SK-N-SH (cell line): Measurements from ENCODE around the gene CPNE2. TPM values are rescaled to one million over a fixed set of nuclear protein-coding genes. Genes with fewer than 3 reads are reported as not detected.

Experiments
- CTCF ChIA-PET: fragments of 300-600, 350-600 bp; formaldehyde crosslinking; extraction: SDS; loops from one replicate; lab custom pipeline; 2021; lab: Yijun Ruan, JAX
- POLR2A ChIA-PET: fragments of 350-600 bp; sonication (Branson Sonifier 250); formaldehyde crosslinking; extraction: SDS; loops from one replicate; lab custom pipeline; 2020; ENCODE audit warnings: antibody characterized with exemption, inconsistent platforms; lab: Yijun Ruan, JAX
- DNase-seq: peaks from one replicate; pipeline ENCODE4 v3.0.0; 2012
- H2AFZ ChIP-seq: fragments of 200-600 bp; sonication (generic); 2 replicates; pipeline ENCODE4 v1.8.1; 2016; ENCODE audit warnings: antibody characterized with exemption, mild to moderate bottlenecking, low read depth
- H3F3A ChIP-seq: fragments of 200-600 bp; sonication (generic); replicated peaks from 2 replicates; pipeline ENCODE3; 2016; ENCODE audit warnings: antibody characterized with exemption, mild to moderate bottlenecking; ENCODE audit not compliant: insufficient read depth
- H3K27ac ChIP-seq, 2 experiments: fragments of 200-500 bp in 1 of 2; fragments of 200-600 bp in 1 of 2; sonication (Bioruptor generic) in 1 of 2; sonication (generic), shearing (Covaris generic) in 1 of 2; 2 replicates each; pipeline versions ENCODE4 v1.5.1 to v1.6.1; 2014 to 2016; ENCODE audit warnings: low read depth in 2 of 2, inconsistent platforms in 1 of 2, low read length in 1 of 2, mild to moderate bottlenecking in 1 of 2, mixed read lengths in 1 of 2
- H3K27me3 ChIP-seq: fragments of 200-600 bp; sonication (generic), shearing (Covaris generic); 2 replicates; pipeline ENCODE4 v1.6.1; 2016; ENCODE audit warnings: mixed run types; ENCODE audit not compliant: insufficient read depth
- H3K36me3 ChIP-seq, 2 experiments: fragments of 200-500 bp in 1 of 2; fragments of 200-600 bp in 1 of 2; sonication (Bioruptor generic) in 1 of 2; sonication (generic) in 1 of 2; replicated peaks in 1 of 2; 2 replicates each; pipeline versions ENCODE3 to v1.5.1; 2014 to 2016; ENCODE audit warnings: low read length in 1 of 2, mild to moderate bottlenecking in 1 of 2; ENCODE audit not compliant: insufficient read depth in 2 of 2, control insufficient read depth in 1 of 2
- H3K4me1 ChIP-seq, 2 experiments: fragments of 200-500 bp in 1 of 2; fragments of 200-600 bp in 1 of 2; sonication (Bioruptor generic) in 1 of 2; sonication (generic), shearing (Covaris generic) in 1 of 2; 2 replicates each; pipeline versions ENCODE4 v1.5.1 to v1.6.1; 2014 to 2016; ENCODE audit warnings: low read depth in 1 of 2, low read length in 1 of 2, mixed run types in 1 of 2; ENCODE audit not compliant: insufficient read depth in 2 of 2, control insufficient read depth in 1 of 2
- H3K4me2 ChIP-seq: fragments of 200-600 bp; sonication (generic), shearing (Covaris generic); 2 replicates; pipeline ENCODE4 v1.6.1; 2017; ENCODE audit warnings: mixed run types
- H3K4me3 ChIP-seq, 2 experiments: fragments of 200-500 bp in 1 of 2; fragments of 200-600 bp in 1 of 2; sonication (Bioruptor generic) in 1 of 2; sonication (generic), shearing (Covaris generic) in 1 of 2; 2 replicates each; pipeline versions ENCODE4 v1.5.1 to v1.8.1; 2014 to 2016; ENCODE audit warnings: low read depth in 2 of 2, inconsistent platforms in 1 of 2, low read length in 1 of 2, mild to moderate bottlenecking in 1 of 2, mixed read lengths in 1 of 2, moderate library complexity in 1 of 2
- H3K79me2 ChIP-seq: fragments of 200-600 bp; sonication (generic); 2 replicates; pipeline ENCODE4 v1.8.1; 2017; ENCODE audit warnings: mild to moderate bottlenecking; ENCODE audit not compliant: insufficient read depth
- H3K9ac ChIP-seq: fragments of 200-600 bp; sonication (generic); 2 replicates; pipeline ENCODE4 v1.6.1; 2017; ENCODE audit warnings: mixed run types
- H3K9me2 ChIP-seq: fragments of 200-600 bp; sonication (generic); 2 replicates; pipeline ENCODE4 v1.6.1; 2017; ENCODE audit warnings: mixed run types
- H3K9me3 ChIP-seq: fragments of 200-600 bp; sonication (generic); 2 replicates; pipeline ENCODE4 v1.6.1; 2017; ENCODE audit warnings: mixed run types, mild to moderate bottlenecking, moderate library complexity
- H4K20me1 ChIP-seq: fragments of 200-600 bp; sonication (generic); 2 replicates; pipeline ENCODE4 v1.6.1; 2017; ENCODE audit warnings: mild to moderate bottlenecking, mixed run types; ENCODE audit not compliant: insufficient read depth
- CHD2 ChIP-seq: fragments of 150-350 bp; IDR thresholded peaks from 2 replicates; pipeline ENCODE4 v1.6.1; 2018; ENCODE audit warnings: low read length; ENCODE audit not compliant: partially characterized antibody
- ELF1 ChIP-seq: IDR thresholded peaks from 2 replicates; pipeline ENCODE4 v1.4.0; 2012
- FOSL2 ChIP-seq: IDR thresholded peaks from 2 replicates; pipeline ENCODE4 v1.4.0; 2012; ENCODE audit warnings: low read depth, mild to moderate bottlenecking, moderate library complexity, borderline replicate concordance
- FOXJ3 ChIP-seq: sonication (generic); formaldehyde crosslinking; IDR thresholded peaks from 2 replicates; pipeline ENCODE4 v1.5.1; 2020; ENCODE audit warnings: mild to moderate bottlenecking, missing genetic modification reagents
- FOXM1 ChIP-seq: IDR thresholded peaks from 2 replicates; pipeline ENCODE4 v1.4.0; 2012; ENCODE audit warnings: low read depth, mild to moderate bottlenecking
- GABPA ChIP-seq: IDR thresholded peaks from 2 replicates; pipeline ENCODE4 v1.4.0; 2012; ENCODE audit warnings: low read depth, mild to moderate bottlenecking
- MXI1 ChIP-seq: IDR thresholded peaks from 2 replicates; pipeline ENCODE4 v1.6.1; 2012; ENCODE audit warnings: mild to moderate bottlenecking, low read depth, low read length, improper control_type of control experiment
- RFX5 ChIP-seq: IDR thresholded peaks from 2 replicates; pipeline ENCODE4 v1.6.1; 2012; ENCODE audit warnings: mild to moderate bottlenecking, improper control_type of control experiment, low read length
- RXRA ChIP-seq: IDR thresholded peaks from 2 replicates; pipeline ENCODE4 v1.4.0; 2012; ENCODE audit warnings: low read depth, mild to moderate bottlenecking, borderline replicate concordance
- SIN3A ChIP-seq: IDR thresholded peaks from 2 replicates; pipeline ENCODE4 v1.6.1; 2012; ENCODE audit warnings: low read depth, mild to moderate bottlenecking, low read length, moderate library complexity, borderline replicate concordance
- TAF1 ChIP-seq: IDR thresholded peaks from 2 replicates; pipeline ENCODE4 v1.6.1; 2012; ENCODE audit warnings: low read depth, mild to moderate bottlenecking, low read length, moderate library complexity, borderline replicate concordance
- TCF12 ChIP-seq: IDR thresholded peaks from 2 replicates; pipeline ENCODE4 v1.4.0; 2012
- WGBS: methylation state at CpG from one replicate; pipeline ENCODE4 v1.1.6; 2017; ENCODE audit warnings: low lambda C conversion rate; 5-methylcytosine and 5-hydroxymethylcytosine counted together
- polyA plus RNA-seq, 3 experiments: library from polyadenylated mRNA; depleted of rRNA; stranded (reverse); fragments of >200 nt; gene quantifications; 2 replicates each; pipeline ENCODE4 v1.2.3, GENCODE V29; 2012
- TF ChIP-seq, protein P1 (sequence below): IDR thresholded peaks from 2 replicates; pipeline ENCODE4; 2012
- TF ChIP-seq, protein P2 (sequence below): IDR thresholded peaks from 2 replicates; pipeline ENCODE4 v1.4.0; 2012; ENCODE audit warnings: low read depth, borderline replicate concordance
- TF ChIP-seq, protein P3 (sequence below): IDR thresholded peaks from 2 replicates; pipeline ENCODE4 v1.4.0; 2012; ENCODE audit warnings: low read depth
- TF ChIP-seq, protein P4 (sequence below): IDR thresholded peaks from 2 replicates; pipeline ENCODE4 v1.4.0; 2012; ENCODE audit warnings: low read depth, borderline replicate concordance

Gene CPNE2
- polyA plus RNA-seq, 1 of the 3 experiments (the other 2 are of a cell fraction) = 73.0 TPM

DNA sequence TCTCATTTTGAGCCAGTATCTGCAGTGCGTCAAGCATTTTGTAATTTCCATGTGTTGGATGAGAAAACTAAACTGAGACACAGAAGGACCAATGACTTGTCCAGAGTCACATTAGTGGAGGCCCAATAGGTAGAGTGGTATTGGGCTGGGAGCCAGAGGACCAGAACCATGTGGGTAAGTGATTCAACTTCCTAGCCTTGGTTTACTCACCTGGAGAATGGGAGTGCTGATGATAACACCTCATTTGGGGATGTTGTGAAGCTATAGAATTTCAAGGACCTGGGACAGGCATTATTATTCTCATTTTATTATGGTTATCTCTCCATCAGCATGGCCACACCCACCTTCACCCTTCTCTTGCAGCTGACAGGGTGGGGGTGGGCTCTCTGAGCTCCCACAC lies 8.1 kb downstream of the CPNE2 start:
- Histone ChIP-seq H2AFZ (no peak overlapping the region), H3K9ac (no peak overlapping the region), H3K9me2 (no peaks in the 10 kb centered on the region), H3K4me3 (no peak overlapping the region)
- CTCF ChIA-PET = interaction anchor here (0.6 to 8.6 kb wide), 4 partner anchors 8 to 1158 kb away, joined by 3 to 67 read pairs (median 5); partner anchors contain the start of gene CPNE2
- POLR2A ChIA-PET = no interaction called here
- TF ChIP-seq FOXJ3 (CRISPR knock-in tag) (no peak), CHD2 (no peak), TAF1 (no peak), RFX5 (no peak), ELF1 (no peak), FOXM1 (no peak), GABPA (no peak), MXI1 (no peak), RXRA (no peak), TCF12 (no peak), SIN3A (no peak), FOSL2 (no peak)
- TF ChIP-seq, protein P1, sequence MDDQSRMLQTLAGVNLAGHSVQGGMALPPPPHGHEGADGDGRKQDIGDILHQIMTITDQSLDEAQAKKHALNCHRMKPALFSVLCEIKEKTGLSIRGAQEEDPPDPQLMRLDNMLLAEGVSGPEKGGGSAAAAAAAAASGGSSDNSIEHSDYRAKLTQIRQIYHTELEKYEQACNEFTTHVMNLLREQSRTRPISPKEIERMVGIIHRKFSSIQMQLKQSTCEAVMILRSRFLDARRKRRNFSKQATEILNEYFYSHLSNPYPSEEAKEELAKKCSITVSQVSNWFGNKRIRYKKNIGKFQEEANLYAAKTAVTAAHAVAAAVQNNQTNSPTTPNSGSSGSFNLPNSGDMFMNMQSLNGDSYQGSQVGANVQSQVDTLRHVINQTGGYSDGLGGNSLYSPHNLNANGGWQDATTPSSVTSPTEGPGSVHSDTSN = no peak
- TF ChIP-seq, protein P2, sequence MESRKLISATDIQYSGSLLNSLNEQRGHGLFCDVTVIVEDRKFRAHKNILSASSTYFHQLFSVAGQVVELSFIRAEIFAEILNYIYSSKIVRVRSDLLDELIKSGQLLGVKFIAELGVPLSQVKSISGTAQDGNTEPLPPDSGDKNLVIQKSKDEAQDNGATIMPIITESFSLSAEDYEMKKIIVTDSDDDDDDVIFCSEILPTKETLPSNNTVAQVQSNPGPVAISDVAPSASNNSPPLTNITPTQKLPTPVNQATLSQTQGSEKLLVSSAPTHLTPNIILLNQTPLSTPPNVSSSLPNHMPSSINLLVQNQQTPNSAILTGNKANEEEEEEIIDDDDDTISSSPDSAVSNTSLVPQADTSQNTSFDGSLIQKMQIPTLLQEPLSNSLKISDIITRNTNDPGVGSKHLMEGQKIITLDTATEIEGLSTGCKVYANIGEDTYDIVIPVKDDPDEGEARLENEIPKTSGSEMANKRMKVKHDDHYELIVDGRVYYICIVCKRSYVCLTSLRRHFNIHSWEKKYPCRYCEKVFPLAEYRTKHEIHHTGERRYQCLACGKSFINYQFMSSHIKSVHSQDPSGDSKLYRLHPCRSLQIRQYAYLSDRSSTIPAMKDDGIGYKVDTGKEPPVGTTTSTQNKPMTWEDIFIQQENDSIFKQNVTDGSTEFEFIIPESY = no peak
- TF ChIP-seq, protein P3, sequence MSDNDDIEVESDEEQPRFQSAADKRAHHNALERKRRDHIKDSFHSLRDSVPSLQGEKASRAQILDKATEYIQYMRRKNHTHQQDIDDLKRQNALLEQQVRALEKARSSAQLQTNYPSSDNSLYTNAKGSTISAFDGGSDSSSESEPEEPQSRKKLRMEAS = no peak
- TF ChIP-seq, protein P4, sequence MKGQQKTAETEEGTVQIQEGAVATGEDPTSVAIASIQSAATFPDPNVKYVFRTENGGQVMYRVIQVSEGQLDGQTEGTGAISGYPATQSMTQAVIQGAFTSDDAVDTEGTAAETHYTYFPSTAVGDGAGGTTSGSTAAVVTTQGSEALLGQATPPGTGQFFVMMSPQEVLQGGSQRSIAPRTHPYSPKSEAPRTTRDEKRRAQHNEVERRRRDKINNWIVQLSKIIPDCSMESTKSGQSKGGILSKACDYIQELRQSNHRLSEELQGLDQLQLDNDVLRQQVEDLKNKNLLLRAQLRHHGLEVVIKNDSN = no peak
- TF ChIP-seq, all 33 proteins: peak for 0
- peaks cover 35% of the 10 kb centered on the region; the same call in 1 of the 2 replicates for H3K79me2 ChIP-seq
- no peak overlapping the region for H3K27ac ChIP-seq
- H3K27me3 ChIP-seq = no peaks in the 10 kb centered on the region
- no peaks in the 10 kb centered on the region; a peak in 1 of 4 replicates for H3K4me1 ChIP-seq
- peaks cover 8% of the 10 kb centered on the region; the same call in 1 of the 2 replicates for H4K20me1 ChIP-seq
- peaks cover 0 to 4% of the 10 kb centered on the region in 2 experiments for H3K36me3 ChIP-seq
- DNase-seq = no peak
- H3F3A ChIP-seq = peaks cover 3% of the 10 kb centered on the region
- no peaks in the 10 kb centered on the region for H3K9me3 ChIP-seq
- no peak overlapping the region for H3K4me2 ChIP-seq
- WGBS = 100% methylated on average over 1 of the region's 1 CpG
